Activated T-helper 2 cell treated with anti-CD3 and anti-CD28 coated beads, Interferon-gamma antibody, Interleukin-2, Interleukin-4, amounts not matched to agents 10 μg/mL and 5 μg/mL and 100 μg/mL, durations not matched to agents 14 hours and 24 hours and 36 hours (primary cell): Measurements from ENCODE around the gene THSD7A. TPM values are rescaled to one million over a fixed set of nuclear protein-coding genes. Genes with fewer than 3 reads are reported as not detected.

Experiments
- DNase-seq: peaks from one replicate; pipeline ENCODE4 v3.0.0; 2021; ENCODE audit warnings: low spot score
- H3K27ac Mint-ChIP-seq: one replicate; pipeline ENCODE4 v1.8.0; 2021; ENCODE audit warnings: mixed read lengths
- H3K27me3 Mint-ChIP-seq: one replicate; pipeline ENCODE4 v1.8.0; 2021; ENCODE audit warnings: low read depth, mixed read lengths
- H3K36me3 Mint-ChIP-seq: one replicate; pipeline ENCODE4 v1.8.0; 2021; ENCODE audit warnings: low read depth, mixed read lengths
- H3K4me1 Mint-ChIP-seq: one replicate; pipeline ENCODE4 v1.8.0; 2021; ENCODE audit warnings: low read depth, mixed read lengths
- H3K4me3 Mint-ChIP-seq: one replicate; pipeline ENCODE4 v1.8.0; 2021; ENCODE audit warnings: low read depth, mild to moderate bottlenecking, moderate library complexity, mixed read lengths
- H3K9me3 Mint-ChIP-seq: one replicate; pipeline ENCODE4 v1.8.0; 2021; ENCODE audit warnings: mixed read lengths
- intact Hi-C: fragments of 100-400 bp; cut with micrococcal nuclease; formaldehyde crosslinking; loops from one replicate; pipeline ENCODE4 v1.15.1; 2023
- total RNA-seq: library from RNA; stranded (reverse); gene quantifications from 2 replicates; pipeline ENCODE4 v1.2.3, GENCODE V29; 2022

THSD7A gene
- total RNA-seq, 1 donor from 2014 or later: not detected

DNA sequence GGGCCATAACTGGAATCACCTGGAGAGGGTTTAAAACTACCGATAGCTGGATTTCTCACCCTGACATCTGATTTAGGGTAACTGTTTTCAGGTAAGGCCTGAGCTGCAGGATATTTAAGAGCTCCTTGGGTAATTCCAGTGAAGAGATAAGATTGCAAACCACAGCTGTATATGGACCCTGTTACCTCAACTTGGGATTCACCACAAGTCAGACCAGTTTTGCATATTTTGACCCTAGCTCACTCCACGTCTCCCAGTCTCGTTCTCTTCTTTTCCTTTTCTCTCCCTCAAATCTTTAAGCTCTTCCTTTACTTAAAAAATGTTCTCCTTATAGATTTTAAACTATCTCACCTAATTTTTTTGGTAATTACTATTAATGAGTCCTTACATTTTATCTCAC, 264.4 kb downstream of the THSD7A start:
- no peaks in the 10 kb centered on the region for H3K36me3 Mint-ChIP-seq
- intact Hi-C loops: no loop called here
- no peak for DNase-seq
- no peaks in the 10 kb centered on the region for H3K27me3 Mint-ChIP-seq
- no peak overlapping the region for H3K27ac Mint-ChIP-seq
- H3K4me3 Mint-ChIP-seq: no peak overlapping the region
- H3K4me1 Mint-ChIP-seq: no peaks in the 10 kb centered on the region
- no peaks in the 10 kb centered on the region for H3K9me3 Mint-ChIP-seq

- intact Hi-C loops: loop anchor here (1.0 kb wide), 1 partner anchor 130 kb away; no protein-coding TSS in a partner anchor
Measured at GRCh38 chr7:11557627-11558026, 274.4 kb downstream of the THSD7A start.

GRCh38 chr7:11552676-11553296, 279.2 kb downstream of the THSD7A start:
- Mint-ChIP-seq H3K9me3 (no peaks in the 10 kb centered on the region), H3K4me1 (no peaks in the 10 kb centered on the region), H3K27ac (no peak overlapping the region), H3K27me3 (no peaks in the 10 kb centered on the region), H3K36me3 (no peaks in the 10 kb centered on the region), H3K4me3 (no peak overlapping the region)
- DNase-seq: no peak
- intact Hi-C loops: no loop called here

More at GRCh38 chr7:11557627-11558026, 274.4 kb downstream of the THSD7A start:
- Mint-ChIP-seq H3K27me3 (no peaks in the 10 kb centered on the region), H3K4me1 (no peaks in the 10 kb centered on the region), H3K9me3 (no peaks in the 10 kb centered on the region), H3K36me3 (no peaks in the 10 kb centered on the region), H3K27ac (no peak overlapping the region), H3K4me3 (no peak overlapping the region)
- DNase-seq: no peak

GRCh38 chr7:11551470-11551869, 280.5 kb downstream of the THSD7A start:
- intact Hi-C loops: no loop called here
- DNase-seq: no peak
- no peak overlapping the region for H3K27ac Mint-ChIP-seq
- H3K36me3 Mint-ChIP-seq: no peaks in the 10 kb centered on the region
- H3K4me3 Mint-ChIP-seq: no peak overlapping the region
- no peaks in the 10 kb centered on the region for H3K27me3 Mint-ChIP-seq
- no peaks in the 10 kb centered on the region for H3K9me3 Mint-ChIP-seq
- H3K4me1 Mint-ChIP-seq: no peaks in the 10 kb centered on the region

DNA sequence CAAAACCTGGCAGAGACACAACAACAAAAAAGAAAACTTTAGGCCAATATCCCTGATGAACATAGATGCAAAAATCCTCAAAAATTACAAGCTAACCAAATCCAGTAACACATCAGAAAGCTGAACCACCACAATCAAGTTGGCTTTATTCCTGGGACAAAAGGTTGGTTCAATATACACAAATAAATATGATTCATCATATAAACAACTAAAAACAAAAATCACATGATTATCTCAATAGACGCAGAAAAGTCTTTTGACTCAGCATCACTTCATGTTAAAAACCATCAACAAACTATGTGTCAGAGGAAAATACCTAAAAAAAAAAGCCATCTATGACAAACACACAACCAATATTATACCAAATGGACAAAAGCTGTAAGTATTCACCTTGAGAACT, 283.5 kb downstream of the THSD7A start:
- no peak overlapping the region for H3K4me3 Mint-ChIP-seq
- no peak overlapping the region for H3K27ac Mint-ChIP-seq
- no peaks in the 10 kb centered on the region for H3K9me3 Mint-ChIP-seq
- no peaks in the 10 kb centered on the region for H3K27me3 Mint-ChIP-seq
- no peaks in the 10 kb centered on the region for H3K4me1 Mint-ChIP-seq
- H3K36me3 Mint-ChIP-seq: no peaks in the 10 kb centered on the region
- intact Hi-C loops: no loop called here
- no peak for DNase-seq

DNA sequence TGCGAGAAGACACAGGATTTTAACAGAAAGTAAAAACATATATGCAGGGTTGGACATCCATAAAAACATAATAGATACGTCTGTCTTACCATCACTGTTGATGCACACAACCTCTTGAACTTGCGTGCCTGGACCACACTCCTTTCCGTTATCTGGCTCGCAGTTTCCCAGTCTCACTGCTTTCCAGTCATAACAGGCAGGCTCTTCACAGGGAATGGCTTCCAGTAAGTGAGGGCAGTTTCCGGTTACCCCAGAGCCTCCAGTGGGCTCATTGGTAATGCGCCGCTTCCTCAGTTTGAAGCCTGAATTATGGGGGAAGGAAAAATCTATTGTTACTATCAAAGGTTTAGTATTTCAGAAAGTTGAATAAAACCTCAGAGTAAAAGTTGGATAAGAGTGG, 290.7 kb downstream of the THSD7A start:
- intact Hi-C loops: no loop called here
- no peak overlapping the region for H3K4me3 Mint-ChIP-seq
- DNase-seq: no peak
- no peaks in the 10 kb centered on the region for H3K4me1 Mint-ChIP-seq
- no peak overlapping the region for H3K27ac Mint-ChIP-seq
- H3K9me3 Mint-ChIP-seq: no peaks in the 10 kb centered on the region
- no peaks in the 10 kb centered on the region for H3K27me3 Mint-ChIP-seq
- no peaks in the 10 kb centered on the region for H3K36me3 Mint-ChIP-seq

DNA sequence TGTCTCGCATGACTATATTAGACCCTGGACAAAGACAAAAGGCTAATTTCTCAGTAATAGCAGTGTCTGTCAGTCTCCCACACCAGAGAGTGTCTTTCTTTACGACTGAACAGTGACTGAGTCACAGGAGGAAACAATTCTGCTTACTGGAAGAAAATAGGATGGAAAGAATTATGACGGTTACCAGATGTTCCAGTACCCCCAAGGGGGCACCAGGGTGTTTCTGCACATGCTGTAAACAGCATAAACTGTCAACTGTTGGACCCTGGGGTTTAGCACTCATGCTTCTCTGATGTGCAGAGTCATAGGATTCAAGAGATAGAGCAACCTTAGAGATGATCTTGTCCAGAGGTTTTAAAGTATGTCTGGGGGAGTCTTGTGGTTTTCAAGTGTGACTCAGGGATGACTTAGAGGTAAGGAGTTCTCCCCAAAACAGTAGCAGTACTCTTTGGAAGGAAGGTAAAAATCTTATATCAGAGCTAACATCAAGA, 291.7 kb downstream of the THSD7A start:
- no peak overlapping the region for H3K4me3 Mint-ChIP-seq

GRCh38 chr7:11539853-11540252, 292.1 kb downstream of the THSD7A start:
- intact Hi-C loops: no loop called here
- Mint-ChIP-seq H3K27ac (no peak overlapping the region), H3K9me3 (no peaks in the 10 kb centered on the region), H3K36me3 (no peaks in the 10 kb centered on the region), H3K4me3 (no peak overlapping the region), H3K27me3 (no peaks in the 10 kb centered on the region), H3K4me1 (no peaks in the 10 kb centered on the region)
- no peak for DNase-seq

More for the DNA sequence above, 291.7 kb downstream of the THSD7A start:
- Mint-ChIP-seq H3K36me3 (no peaks in the 10 kb centered on the region), H3K27ac (no peak overlapping the region), H3K4me1 (no peaks in the 10 kb centered on the region), H3K9me3 (no peaks in the 10 kb centered on the region), H3K27me3 (no peaks in the 10 kb centered on the region)
- no peak for DNase-seq
- intact Hi-C loops: no loop called here

GRCh38 chr7:11538751-11539299, 293.2 kb downstream of the THSD7A start:
- Mint-ChIP-seq H3K36me3 (no peaks in the 10 kb centered on the region), H3K9me3 (no peaks in the 10 kb centered on the region), H3K4me1 (no peaks in the 10 kb centered on the region), H3K4me3 (no peak overlapping the region), H3K27ac (no peak overlapping the region), H3K27me3 (no peaks in the 10 kb centered on the region)
- intact Hi-C loops: no loop called here
- no peak for DNase-seq

DNA sequence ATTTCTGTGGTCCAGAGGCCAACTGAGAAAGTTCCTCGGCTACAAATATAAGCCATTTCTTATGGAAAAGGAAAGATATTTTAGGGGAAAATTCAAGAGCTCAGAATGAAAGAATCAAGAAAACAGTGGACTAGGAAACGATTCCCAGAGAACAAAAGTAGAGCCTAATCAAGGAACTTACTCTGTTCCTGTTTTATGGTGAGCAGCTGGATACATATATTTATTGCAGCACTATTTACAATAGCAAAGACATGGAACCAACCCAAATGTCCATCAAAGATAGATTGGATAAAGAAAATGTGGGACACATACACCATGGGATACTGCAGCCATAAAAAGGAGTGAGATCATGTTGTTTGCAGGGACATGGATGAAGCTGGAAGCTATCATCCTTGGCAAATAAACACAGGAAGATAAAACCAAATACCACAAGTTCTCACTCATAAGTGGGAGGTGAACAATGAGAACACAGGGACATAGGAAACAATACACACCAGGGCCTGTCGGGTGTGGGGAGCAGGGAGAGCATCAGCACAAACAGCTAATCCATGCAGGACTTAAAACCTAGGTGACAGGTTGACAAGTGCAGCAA, 298.7 kb downstream of the THSD7A start:
- no peak for DNase-seq
- Mint-ChIP-seq H3K27me3 (no peaks in the 10 kb centered on the region), H3K36me3 (no peaks in the 10 kb centered on the region), H3K4me3 (no peak overlapping the region), H3K4me1 (no peaks in the 10 kb centered on the region), H3K9me3 (no peaks in the 10 kb centered on the region), H3K27ac (no peak overlapping the region)
- intact Hi-C loops: no loop called here

DNA sequence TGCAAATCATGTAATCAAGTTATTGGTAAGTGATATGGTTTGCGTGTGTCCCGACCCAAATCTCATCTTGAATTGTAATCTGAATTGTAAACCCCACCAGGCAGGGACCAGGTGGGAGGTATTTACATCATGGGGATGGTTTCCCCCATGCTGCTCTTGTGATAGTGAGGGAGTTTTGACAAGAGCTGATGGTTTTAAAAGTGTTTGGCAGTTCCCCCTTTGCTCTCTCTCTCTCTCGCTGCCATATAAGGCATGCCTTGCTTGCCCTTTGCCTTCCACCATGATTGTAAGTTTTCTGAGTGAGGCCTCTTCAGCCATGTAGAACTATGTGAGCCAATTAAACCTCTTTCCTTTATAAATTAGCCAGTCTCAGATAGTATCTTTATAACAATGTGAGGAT, 302.6 kb downstream of the THSD7A start:
- Mint-ChIP-seq H3K4me3 (no peak overlapping the region), H3K9me3 (no peaks in the 10 kb centered on the region), H3K36me3 (no peaks in the 10 kb centered on the region), H3K4me1 (no peaks in the 10 kb centered on the region), H3K27me3 (no peaks in the 10 kb centered on the region), H3K27ac (no peak overlapping the region)
- intact Hi-C loops: no loop called here
- no peak for DNase-seq

DNA sequence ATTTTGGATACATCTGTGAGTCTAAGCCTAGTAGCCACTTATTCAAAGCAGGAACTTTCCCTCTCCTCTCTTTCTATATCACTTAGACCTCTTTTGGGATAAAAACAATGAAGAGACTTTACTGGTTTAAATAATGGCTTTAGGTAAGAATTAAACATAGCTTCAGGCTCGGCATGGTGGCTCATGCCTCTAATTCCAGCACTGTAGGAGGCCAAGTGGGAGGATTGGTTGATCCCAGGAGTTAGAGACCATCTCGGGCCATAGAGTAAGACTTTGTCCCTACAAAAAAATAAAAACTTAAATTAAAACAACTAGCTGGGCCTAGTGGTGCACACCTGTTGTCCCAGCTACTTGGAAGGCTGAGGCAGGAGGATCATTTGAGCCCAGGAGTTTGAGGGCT, 304.3 kb downstream of the THSD7A start:
- no peak for DNase-seq
- Mint-ChIP-seq H3K4me3 (no peak overlapping the region), H3K27me3 (no peaks in the 10 kb centered on the region), H3K27ac (no peak overlapping the region), H3K36me3 (no peaks in the 10 kb centered on the region), H3K9me3 (no peaks in the 10 kb centered on the region), H3K4me1 (no peaks in the 10 kb centered on the region)
- intact Hi-C loops: no loop called here
